Measurements from ENCODE around the gene OSBPL1A. TPM values are rescaled to one million over a fixed set of nuclear protein-coding genes. Genes with fewer than 3 reads are reported as not detected.

Gene OSBPL1A
- total RNA-seq, 1 experiment from 2014 or later: 34.8 TPM

DNA sequence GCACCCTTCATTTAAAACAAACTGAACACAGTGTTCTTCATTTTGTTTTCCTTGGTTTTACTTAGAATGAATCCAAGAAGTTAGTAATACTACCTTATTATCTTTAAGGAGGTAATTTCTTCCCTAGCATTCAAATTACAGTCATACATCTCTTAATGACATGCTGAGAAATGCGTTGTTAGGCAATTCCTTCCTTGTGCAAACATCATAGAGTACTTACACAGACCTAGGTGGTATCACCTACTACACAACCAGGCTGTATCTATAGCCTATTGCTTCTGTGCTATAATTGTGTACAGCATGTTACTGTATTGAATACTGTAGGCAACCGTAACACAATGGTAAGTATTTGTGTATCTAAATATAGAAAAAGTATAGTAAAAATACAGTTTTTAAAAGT, 267.1 kb downstream of the OSBPL1A start:
- Mint-ChIP-seq H3K36me3 (ENCODE audit: insufficient read depth, unreplicated experiment) (no peaks in the 10 kb centered on the region), H3K4me3 (ENCODE audit: low read depth, unreplicated experiment) (no peak overlapping the region), H3K9me3 (ENCODE audit: low read depth, unreplicated experiment) (no peaks in the 10 kb centered on the region), H3K27ac (ENCODE audit: unreplicated experiment) (no peak overlapping the region), H3K4me1 (ENCODE audit: low read depth, unreplicated experiment) (no peaks in the 10 kb centered on the region), H3K27me3 (ENCODE audit: unreplicated experiment) (no peaks in the 10 kb centered on the region)
- CTCF ChIA-PET: no interaction called here
- TF ChIP-seq, protein P1, sequence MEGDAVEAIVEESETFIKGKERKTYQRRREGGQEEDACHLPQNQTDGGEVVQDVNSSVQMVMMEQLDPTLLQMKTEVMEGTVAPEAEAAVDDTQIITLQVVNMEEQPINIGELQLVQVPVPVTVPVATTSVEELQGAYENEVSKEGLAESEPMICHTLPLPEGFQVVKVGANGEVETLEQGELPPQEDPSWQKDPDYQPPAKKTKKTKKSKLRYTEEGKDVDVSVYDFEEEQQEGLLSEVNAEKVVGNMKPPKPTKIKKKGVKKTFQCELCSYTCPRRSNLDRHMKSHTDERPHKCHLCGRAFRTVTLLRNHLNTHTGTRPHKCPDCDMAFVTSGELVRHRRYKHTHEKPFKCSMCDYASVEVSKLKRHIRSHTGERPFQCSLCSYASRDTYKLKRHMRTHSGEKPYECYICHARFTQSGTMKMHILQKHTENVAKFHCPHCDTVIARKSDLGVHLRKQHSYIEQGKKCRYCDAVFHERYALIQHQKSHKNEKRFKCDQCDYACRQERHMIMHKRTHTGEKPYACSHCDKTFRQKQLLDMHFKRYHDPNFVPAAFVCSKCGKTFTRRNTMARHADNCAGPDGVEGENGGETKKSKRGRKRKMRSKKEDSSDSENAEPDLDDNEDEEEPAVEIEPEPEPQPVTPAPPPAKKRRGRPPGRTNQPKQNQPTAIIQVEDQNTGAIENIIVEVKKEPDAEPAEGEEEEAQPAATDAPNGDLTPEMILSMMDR (IDR thresholded peaks at IDR 0.05; ENCODE audit: unreplicated experiment): no peak
- intact Hi-C loops (cut with micrococcal nuclease; ENCODE audit: unreplicated experiment): no loop called here
- no TSS peak for BruUV-seq (replicated peaks)
- no peak for DNase-seq

DNA sequence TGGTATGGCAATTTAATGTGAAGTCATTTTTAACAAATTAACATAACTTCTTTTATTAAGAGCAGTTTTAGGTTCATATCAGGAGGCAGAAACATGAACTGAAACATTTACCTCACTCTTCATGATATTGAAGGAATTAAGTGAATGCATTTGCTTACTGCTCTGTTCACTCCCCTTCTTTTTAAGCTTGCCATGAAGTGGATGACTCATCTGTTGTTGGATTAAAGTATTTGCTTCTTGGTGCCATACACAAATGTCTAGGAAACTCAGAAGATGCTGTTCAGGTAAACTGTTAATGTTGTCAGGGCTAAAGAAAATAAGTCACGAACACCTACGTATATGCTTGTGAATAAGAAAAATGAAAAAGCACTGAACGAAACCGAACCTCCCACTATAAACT, 268.9 kb downstream of the OSBPL1A start:
- CTCF ChIA-PET: no interaction called here
- BruUV-seq (replicated peaks): no TSS peak
- no peaks in the 10 kb centered on the region for H3K9me3 Mint-ChIP-seq (ENCODE audit: low read depth, unreplicated experiment)

DNA sequence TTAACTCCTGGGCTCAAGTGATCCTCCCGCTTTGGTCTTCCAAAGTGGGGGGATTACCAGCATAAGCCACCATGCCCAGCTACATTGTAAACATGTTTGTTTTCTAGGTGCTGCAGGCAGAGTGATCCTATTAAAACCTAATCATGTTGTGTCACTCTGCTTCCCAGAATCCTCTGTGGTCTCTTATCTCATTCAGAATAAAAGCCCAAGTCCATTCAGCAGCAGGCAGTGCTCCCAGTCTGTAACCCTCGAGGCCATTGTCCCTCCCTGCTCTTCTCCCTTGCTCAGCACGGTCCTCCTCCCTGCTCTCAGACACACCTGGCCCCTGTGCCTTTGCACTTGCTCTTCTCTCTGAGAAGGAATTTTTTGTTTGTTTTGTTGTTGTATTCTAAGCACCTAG, 269.9 kb downstream of the OSBPL1A start:
- no TSS peak for BruUV-seq (replicated peaks)
- DNase-seq: no peak
- H3K9me3 Mint-ChIP-seq (ENCODE audit: low read depth, unreplicated experiment): no peaks in the 10 kb centered on the region
- no peaks in the 10 kb centered on the region for H3K4me1 Mint-ChIP-seq (ENCODE audit: low read depth, unreplicated experiment)
- no peaks in the 10 kb centered on the region for H3K36me3 Mint-ChIP-seq (ENCODE audit: insufficient read depth, unreplicated experiment)
- no peak overlapping the region for H3K27ac Mint-ChIP-seq (ENCODE audit: unreplicated experiment)
- intact Hi-C loops (cut with micrococcal nuclease; ENCODE audit: unreplicated experiment): no loop called here
- TF ChIP-seq, protein P1 (IDR thresholded peaks at IDR 0.05; ENCODE audit: unreplicated experiment): no peak
- H3K27me3 Mint-ChIP-seq (ENCODE audit: unreplicated experiment): no peaks in the 10 kb centered on the region
- CTCF ChIA-PET: no interaction called here
- H3K4me3 Mint-ChIP-seq (ENCODE audit: low read depth, unreplicated experiment): no peak overlapping the region

More for the DNA sequence above, 268.9 kb downstream of the OSBPL1A start:
- H3K36me3 Mint-ChIP-seq (ENCODE audit: insufficient read depth, unreplicated experiment): no peaks in the 10 kb centered on the region
- no peak overlapping the region for H3K4me3 Mint-ChIP-seq (ENCODE audit: low read depth, unreplicated experiment)
- no peaks in the 10 kb centered on the region for H3K4me1 Mint-ChIP-seq (ENCODE audit: low read depth, unreplicated experiment)
- intact Hi-C loops (cut with micrococcal nuclease; ENCODE audit: unreplicated experiment): no loop called here
- no peak for DNase-seq
- TF ChIP-seq, protein P1 (IDR thresholded peaks at IDR 0.05; ENCODE audit: unreplicated experiment): no peak
- H3K27ac Mint-ChIP-seq (ENCODE audit: unreplicated experiment): no peak overlapping the region
- no peaks in the 10 kb centered on the region for H3K27me3 Mint-ChIP-seq (ENCODE audit: unreplicated experiment)

DNA sequence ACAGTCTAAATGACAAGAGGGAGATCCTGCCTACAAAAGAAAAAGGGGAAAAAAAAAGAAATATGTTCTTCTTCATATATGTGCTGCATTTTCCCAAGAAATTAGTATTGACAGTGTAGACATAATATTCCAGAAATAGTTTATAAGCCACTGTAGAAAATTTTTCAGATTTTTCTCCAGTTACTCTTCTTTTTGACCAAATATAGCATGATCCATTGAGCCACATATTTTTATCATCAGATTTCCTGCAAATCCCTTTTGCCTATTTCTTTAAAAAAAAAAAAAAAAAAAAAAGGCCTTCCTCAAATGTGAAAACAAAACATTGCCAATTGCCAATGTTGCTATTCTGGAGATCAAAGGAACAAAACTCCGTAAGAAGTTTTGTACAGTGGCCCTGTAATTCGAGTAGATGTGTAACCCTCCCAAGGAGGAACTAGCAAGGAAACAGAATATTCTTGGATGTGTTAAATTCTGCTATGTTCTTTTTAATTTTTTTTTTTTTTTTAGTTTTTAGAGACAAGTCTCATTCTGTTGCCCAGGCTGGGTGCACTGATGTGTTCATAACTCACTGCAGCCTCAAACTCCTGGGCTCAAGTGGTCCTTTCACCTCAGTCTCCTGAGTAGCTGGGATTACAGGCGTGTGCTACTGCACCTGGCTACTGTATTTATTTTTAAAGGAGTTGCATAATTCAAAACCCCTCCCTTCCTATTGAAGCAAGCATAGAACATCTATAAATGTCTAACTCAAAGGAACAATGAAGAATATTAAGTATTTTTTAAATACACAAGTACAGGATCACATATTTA, 271.3 kb downstream of the OSBPL1A start:
- TF ChIP-seq, protein P1 (IDR thresholded peaks at IDR 0.05; ENCODE audit: unreplicated experiment): no peak
- BruUV-seq (replicated peaks): no TSS peak
- Mint-ChIP-seq H3K9me3 (ENCODE audit: low read depth, unreplicated experiment) (no peaks in the 10 kb centered on the region), H3K36me3 (ENCODE audit: insufficient read depth, unreplicated experiment) (no peaks in the 10 kb centered on the region), H3K4me3 (ENCODE audit: low read depth, unreplicated experiment) (no peak overlapping the region), H3K4me1 (ENCODE audit: low read depth, unreplicated experiment) (no peaks in the 10 kb centered on the region), H3K27ac (ENCODE audit: unreplicated experiment) (no peak overlapping the region), H3K27me3 (ENCODE audit: unreplicated experiment) (no peaks in the 10 kb centered on the region)
- intact Hi-C loops (cut with micrococcal nuclease; ENCODE audit: unreplicated experiment): no loop called here
- DNase-seq: no peak
- CTCF ChIA-PET: interaction anchor here (0.7 kb wide), 1 partner anchor 1805 kb away, joined by 5 read pairs; no protein-coding TSS in a partner anchor

All from Calu3 (cell line).